GM19043 (cell line): ENCODE measurements around the gene TGM2.

Experiments
- ATAC-seq: cut with Tn5 transposase; IDR thresholded peaks from one replicate; pipeline ENCODE4 v1.9.1; 2021; ENCODE audit warnings: low read depth; ENCODE audit not compliant: unreplicated experiment

Gene TGM2

DNA sequence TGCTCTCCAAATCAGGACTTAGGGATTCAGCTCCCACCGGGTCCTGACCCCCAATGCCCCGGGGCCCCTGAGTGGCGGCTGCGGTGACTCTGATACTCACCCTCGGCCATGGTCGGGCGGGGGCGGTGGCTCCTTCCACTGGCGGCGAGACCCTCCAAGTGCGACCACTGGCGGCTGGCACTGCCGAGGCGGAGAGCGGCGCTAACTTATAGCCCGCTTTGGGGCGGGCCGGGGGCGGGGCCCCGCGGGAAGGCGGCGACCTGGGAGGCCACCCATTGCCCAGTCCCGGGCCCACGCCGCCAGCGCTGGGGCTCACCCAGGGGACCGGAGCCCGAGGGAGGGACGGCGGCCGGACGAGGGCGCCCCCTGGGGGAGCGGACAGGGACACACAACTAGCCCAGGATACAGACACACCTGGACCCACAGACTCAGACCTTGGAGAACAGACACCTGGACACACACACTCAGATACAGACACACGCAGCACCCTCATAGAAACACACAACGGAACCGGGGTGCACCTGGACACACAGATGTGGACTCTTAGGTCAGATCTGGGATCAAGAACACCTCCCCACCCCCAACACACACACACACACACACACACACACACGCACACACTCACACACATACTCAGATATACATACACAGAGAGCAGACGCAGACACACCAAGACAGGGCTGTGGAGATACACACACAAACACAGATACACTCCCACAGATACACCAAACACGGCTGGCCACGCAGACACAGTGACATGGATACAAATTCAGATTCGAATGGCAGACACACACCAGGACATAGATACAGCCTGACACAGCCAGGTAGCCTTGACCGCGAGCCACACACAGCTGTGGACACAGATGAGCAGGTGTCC is at the start of gene TGM2:
Gene TGM2, minus strand, starts transcription at position 182 of the 877 bp plus-strand sequence. Its CDS starts 72 bp downstream, at position 110.
- ATAC-seq: no peak

DNA sequence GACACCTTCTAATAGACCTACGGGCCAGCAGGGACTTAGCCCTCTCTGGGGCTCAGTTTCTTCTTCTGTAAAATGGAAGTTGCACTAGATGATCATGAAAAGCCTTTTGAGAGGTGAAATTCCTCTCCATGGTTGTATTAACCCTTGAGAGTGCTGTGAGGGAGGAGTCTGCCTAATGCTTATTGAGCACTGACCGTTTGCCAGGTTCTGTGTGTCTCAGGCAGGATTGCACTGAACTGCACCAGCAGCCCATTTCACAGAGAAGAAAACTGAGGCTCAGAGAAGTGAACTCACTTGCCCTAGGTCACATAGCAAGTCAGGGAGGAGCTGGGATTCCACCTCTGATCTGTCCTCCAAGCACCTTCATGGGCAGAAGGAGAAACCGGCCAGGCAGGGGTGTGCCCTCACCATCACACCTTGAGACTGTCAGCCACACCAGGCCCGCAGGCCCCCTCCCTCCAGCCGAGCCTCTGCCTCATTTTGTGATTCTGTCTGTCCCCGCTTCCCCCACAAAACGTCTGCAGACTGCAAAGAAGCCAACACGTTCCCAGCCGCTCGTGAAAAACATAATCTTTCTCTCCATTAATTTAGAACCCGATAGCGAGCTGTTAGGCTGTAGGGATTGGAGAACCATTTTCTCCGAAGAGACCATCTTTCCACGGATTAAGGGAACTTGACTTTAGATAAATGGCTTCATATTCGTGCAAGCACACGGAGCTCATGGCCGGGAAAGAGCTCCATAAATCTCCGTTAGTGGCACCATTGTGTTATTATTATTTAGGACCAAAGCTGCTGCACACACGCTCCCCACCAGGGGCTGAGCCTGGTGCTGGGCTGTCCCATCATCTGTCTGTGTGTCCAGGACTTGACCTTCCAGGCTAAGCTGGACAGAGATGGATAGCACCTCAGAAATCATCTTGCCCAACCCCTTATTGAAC is 49.5 kb upstream of the TGM2 start:
- ATAC-seq: no peak

DNA sequence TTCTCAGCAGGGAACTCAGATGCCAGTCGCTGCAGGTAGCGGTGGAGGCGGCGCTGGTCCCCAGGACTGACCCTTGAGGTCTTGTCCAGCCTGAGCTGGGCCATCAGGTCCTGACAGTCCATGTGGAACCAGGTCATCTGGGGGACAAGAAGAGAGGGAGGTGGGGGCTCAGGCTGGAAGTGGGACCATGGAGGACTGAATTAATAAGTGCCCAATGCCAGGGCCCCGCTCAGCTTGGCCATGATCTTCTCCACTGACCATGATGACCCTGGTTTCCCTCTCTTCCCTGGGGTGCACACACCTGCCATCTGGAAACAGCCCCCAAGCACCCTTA is 48.5 kb upstream of the TGM2 start:
- ATAC-seq: no peak

DNA sequence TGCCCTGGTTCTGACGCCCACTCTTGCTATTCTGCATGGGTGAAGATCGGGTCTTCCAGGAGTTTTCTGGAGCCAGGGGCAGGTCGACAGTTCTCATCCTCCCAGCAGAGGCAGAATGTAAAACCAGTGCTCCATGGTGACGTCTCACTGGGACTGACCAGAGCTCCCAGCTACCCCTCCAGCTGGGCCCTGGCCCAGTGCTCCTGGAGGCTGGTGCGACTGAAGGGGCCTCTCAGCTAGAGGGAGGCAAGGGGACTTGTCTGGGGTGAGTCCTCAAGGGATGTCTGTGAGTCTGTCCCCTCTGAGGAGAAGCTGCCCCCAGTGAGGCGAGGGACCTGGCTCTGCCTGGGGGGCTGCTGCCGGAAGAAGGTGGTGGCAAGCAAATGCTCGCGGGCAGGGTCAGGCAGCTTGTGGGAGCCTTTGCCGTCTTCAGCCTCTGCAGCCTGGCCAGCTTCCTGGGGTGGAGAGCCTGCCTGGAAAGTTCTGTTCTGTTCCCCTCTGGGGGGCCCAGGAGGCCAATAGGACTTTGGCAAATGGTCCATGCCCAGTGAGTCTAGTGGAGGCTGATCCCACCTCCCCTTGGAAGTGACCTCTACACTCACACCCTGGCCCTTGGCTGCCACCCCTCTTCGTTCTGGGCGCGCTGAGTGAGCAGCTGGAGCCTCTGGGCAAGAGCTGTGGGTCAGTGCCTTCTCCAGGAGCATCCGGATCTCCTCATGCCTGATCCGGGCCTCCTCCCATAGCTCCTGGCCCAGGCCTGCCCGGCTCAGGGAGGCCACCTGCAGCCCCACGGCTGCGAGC is 47.9 kb upstream of the TGM2 start:
- no peak for ATAC-seq

DNA sequence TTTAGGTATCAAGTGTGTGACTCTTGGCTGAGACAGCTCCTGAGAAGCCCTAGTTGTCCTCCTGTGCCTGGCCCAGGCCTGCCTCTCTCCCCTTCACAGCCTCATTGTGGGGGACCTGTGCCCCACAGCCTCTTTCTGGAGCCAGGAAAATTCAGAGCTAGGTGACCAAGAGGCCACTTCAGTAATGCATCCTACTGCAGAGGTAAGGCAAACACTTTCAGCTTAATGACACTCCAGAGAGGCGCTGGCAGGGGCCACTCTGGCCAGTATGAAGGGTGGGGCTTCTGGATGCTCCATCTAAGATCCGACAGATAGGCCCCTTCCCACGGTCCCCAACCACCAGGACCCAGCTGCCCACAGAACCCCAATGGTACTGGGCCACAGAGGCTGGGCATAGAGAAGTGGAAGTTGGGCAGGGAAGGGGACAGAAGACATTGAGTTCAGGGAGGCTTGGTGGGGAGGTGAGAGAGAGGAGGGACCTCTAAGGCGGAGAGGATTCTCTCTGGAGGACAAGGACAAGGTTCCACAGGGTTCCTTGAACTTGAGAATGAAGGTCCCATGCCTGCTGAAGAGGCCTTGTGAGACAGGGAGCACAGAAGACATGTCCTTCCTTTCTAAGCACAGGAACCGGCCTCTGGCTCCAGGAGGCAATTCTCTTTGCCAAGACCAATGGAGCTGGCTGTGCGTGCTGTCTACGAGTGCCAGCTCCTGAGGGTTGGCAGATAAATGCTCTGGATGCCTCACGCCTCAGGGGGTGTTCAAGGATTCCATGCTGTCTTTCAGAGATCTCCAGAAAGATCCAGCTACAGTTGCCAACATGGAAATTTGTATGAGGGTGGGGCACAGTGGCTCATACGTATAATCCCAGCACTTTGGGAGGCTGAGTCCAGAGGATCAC is 46.4 kb upstream of the TGM2 start:
- ATAC-seq: no peak

DNA sequence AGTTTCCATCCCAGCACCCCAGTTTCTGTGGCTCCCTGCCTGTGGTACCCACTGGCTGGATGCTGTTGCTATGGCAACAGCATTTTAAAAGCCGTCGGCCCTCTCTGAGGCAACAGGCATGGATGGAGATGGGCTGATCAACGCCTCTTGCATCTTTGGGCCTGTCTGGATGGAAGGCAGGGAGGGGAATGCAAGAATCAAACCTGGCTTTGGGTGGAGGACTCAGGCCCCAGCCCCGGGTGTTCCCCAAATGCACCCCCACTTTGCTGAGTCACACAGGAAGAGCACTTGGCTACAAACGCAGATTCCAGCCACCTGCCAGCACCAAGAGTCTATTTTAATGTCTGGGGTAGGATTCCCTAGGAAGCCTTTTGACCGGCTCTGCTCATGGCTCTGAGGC is 45.7 kb upstream of the TGM2 start:
- no peak for ATAC-seq

DNA sequence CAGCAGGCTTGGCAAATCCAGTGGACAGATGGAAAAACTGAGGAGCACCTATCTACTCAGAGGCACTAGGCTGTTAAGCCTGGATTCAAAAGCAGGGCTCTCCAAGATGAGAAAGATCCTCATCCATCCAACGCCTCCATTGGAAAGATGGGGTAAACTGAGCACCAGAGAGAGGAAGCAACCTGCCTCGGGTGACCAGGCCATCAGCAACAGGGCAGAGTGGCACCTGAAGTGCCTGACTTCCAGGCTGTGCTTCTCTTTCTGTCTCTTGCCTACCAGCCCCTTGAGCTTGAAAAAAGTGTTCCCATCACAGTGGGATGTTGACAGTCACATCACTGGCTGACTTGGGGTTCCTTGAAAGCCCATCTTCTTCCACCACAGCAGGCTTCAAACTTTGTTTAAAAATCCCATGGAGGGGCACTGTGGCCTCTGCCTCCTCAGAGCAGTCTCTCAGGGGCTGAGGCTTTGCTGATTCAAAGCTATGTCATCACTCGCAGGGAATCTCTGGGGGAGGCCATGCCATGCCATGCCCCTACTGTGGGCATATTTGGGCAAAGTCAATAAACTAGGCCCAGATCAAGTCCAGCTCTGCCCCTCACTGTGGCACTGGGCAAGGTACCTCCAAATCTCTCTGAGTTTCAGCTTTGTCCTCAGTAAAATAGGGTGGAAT is 44.8 kb upstream of the TGM2 start:
- no peak for ATAC-seq

DNA sequence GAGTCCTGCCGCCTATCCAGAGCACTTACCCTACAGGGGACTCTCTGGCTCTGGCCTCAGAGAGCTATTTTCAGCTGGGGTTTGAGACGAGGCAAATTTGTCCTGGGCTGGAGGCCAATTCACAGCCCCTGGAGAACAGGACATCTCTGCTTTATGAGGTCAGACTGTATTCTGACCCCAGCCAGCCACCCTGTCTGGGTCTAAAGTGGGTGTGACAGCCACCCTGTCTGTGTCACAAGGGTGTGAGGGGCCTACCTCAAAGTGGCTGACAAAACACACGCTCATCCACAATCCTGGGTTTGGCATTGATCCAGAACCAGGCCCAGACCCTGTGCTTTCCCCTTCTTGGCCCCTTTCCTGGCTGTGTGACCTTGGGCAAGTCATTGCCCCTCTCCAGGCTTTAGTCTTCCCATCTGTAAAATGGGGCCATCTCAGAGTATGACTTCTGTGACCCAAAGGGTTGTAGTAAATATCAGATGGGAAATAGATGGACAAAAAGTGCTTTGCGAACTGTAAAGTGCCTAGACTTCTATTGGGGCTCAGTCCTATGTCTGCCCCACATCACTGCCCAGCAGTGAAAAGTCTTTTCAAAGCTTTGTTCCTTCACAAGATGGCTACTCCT is 44.1 kb upstream of the TGM2 start:
- no peak for ATAC-seq

DNA sequence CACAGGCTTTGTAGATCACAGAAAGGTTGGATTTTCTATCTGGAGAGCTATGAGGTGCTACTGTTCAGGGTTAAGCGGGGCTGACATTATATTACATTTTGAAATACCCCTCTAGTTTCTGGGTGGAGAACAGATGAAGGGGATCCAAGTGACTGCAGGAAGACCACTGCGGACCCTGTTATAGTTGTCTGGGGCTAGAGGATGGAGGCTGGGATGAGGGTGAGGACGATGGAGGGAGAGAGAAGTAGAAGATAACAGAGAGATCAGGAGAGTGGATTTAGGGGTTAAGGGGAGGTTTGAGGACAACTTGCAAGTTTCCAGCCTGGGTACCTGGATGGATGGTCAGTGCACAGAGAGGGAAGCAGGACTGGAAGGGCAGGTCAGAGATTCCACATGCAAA is 43.5 kb upstream of the TGM2 start:
- ATAC-seq: no peak

DNA sequence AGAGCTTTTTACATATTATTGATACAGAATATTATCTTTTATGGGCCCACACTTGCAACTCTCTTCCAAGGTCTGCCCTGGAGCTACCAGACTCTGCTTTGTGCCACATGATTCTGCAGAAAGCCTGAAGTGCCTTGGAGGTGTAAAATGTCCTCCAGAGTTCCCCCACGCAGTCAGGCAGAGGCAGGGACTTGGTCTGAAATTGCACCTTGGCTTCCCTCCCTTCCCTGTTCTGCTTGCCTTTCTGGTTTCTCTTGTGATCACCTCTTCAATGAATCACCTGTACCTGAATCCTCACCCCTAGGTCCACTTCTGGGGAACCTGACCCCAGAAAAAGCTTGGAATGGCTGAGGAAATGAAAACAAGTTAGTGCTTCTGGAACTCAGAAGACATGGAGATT is 43.0 kb upstream of the TGM2 start:
- ATAC-seq: no peak

DNA sequence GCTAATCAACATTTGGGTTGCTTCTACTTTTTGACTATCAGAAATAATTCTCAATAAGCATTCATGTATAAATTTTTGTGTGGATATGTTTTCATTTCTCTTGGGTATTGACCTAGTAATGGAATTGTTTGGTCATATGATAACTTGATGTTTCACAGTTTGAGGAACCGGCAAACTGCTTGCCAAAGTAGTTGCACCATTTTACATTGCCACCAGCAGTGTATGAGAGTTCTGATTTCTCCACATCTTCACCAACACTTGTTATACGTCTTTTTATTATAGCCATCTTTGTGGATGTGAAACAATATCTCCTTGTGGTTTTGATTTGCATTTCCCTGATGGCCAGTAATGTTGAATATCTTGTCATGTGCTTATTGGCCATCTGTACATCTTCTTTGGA is 42.6 kb upstream of the TGM2 start:
- no peak for ATAC-seq

DNA sequence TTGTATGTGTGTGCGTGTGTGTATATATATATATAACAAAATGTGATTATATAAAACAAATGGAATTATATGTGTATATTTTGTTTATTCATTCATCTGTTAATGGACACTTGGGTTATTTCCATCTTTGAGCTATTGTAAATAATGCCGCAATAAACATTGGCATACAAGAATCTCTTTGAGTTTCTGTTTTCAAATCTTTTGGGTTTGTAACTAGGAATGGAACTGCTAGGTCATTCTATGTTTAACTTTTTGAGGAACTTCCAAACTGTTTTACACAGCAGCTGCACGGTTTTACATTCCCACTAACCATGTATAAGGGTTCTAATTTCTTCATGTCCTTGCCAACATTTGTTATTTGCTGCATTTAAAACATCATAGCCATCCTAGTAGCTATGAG is 39.9 kb upstream of the TGM2 start:
- no peak for ATAC-seq

DNA sequence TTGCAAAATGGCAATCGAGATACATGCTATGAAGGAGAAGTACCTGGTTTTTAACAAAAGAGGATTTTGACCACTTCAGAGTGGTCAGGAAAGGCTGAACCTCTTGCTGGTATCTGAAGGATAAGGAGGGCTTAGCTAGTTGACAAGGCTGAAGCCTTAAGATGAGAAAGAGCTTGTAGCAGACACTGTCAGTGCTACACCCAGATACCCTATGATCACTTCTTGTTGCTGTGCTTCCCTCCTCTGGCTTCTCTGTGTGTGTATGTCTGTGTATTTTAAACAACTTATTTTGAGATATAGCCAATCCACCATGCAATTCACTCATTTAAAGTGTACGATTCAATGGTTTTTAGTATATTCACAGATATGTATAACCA is 38.9 kb upstream of the TGM2 start:
- ATAC-seq: no peak

DNA sequence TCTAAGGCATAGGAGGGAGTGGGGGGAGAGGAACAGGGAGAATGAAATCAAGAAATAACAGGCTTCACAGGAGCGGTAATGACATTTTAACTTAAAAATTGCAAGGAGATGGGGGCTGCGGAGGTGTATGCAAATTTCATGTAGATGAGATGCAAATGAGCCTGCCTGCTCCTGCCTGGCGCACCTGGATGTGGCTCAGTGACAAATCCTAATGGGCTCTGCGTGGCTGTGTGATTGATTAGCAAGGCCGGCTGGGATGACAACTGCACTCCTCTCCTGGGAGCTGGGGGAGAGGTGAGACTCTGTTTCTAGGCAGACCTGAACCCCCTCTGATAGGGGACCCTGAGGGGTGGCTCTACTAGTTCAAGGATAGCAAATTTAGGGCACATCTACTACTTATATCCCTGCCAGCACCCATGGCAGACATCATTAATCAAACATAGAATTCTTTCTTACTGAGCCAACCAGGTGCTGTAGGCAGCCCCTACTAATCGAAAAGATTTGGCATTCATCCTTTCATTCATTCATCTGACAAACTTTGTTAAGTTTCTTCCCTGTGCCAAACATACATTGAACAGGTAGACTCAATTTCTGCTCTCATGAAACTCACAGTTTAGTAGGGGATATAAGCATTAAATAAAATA is 38.4 kb upstream of the TGM2 start:
- ATAC-seq: no peak

DNA sequence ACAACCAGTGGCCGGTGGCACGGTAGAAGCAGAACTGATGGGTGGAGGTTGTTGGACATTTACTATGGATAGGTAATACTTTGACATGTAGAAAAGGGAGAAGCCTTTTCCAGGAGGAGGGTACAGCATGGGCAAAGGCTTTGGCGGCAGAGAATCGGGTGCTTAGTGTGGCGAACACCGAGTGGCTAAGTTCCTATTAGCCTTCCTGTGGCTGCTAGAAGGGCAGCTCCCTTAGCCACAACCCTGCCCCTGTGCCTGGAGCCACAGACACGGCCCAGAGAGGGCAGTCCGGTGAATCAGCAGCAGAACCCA is 37.9 kb upstream of the TGM2 start:
- ATAC-seq: no peak

DNA sequence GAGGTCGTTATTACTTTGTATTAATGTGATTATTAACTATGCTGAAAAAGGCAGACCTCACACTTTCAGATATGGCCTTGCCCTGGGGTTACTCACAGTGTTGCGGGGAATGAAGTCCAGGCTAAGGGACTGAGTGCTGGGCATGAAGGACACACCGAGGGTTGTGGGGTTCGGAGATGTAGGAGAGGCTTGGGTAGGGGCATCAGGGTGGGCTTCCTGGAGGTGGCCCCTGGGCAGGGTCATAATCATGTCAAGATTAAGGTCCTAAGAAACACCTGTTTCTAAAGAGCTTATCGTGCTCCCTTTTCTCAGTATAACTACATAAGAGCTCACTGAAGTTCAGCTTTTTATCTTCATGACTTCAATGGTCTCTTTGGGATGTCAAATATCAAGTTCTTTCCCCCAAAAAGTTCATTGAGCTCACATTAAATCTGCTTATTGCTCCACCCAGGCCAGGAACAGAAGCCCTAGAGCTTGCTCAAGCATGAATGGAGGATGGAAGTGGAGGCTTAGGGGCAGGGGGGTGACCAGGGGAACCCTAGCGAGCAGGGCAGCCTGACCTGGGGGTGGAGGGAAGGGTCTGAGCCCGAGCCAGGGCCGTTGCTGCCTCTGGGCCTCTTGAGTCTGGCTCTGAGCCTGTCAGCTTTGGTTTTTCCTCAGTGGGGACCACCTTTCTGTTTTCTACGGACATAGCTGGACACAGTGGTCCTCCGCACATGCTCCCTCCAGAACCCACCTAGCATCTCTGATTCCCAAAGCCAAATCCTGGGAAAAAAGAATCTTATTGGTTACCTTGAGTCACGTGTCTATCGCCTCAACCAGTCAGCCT is 37.3 kb upstream of the TGM2 start:
- no peak for ATAC-seq

DNA sequence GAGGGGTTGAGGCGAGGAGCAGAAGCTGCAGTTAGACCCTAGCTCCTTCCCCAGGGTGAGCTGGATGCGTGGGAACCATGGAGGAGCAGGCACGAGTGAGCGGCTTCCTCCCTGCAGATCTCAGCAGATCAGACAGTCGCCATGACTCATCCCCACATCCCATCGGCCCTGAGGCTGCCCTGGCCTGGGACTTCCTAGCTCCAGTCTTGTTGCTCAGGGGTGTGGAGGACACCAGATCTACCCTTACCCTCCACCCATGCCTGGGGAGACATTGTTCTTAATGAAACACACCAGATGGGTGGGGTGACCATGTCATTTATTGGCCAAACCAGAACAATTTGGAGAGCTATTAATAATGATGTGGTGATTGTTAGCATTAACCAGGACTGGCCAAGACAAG is 36.3 kb upstream of the TGM2 start:
- ATAC-seq: no peak

DNA sequence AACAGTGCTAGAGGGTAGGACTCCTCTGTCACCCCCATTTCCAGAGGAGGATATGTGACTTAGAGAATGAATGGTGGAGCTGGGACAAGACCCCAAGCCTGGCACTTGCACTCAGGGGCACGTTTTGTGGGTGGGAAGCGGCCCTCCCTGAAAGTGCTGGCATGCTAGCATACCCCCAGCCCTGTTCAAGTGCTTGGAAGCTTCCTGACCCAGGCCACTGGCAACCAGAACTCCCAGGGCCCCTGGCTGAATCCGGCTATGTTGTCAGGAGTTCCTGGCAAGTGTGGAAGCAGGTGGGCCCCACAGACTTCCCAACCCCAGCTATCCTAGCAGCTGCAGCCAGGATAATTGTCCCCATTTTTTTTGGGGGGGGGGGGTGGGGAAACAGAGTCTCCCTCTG is 35.6 kb upstream of the TGM2 start:
- ATAC-seq: no peak
